Medulla oblongata (tissue), 1 donor: Measurements from ENCODE around the gene ZDHHC18.

Experiments used
- DNase-seq: peaks from one replicate; pipeline ENCODE4 v3.0.0-alpha.2; 2015; ENCODE audit errors: extremely low spot score

Gene ZDHHC18

GRCh38 chr1:26897351-26897750 lies 70.9 kb downstream of the ZDHHC18 start:
- no peak for DNase-seq

GRCh38 chr1:26900001-26900814 lies 73.7 kb downstream of the ZDHHC18 start, which contains the start of gene GPATCH3:
GPATCH3 (minus strand) TSS chr1:26900467; CDS start chr1:26900442, 25 bp downstream.
- DNase-seq = peak; percentile 92

- no peak for DNase-seq
These were observed 74.5 kb downstream of the ZDHHC18 start for GRCh38 chr1:26900815-26901511.
